ENCODE results near the gene SLC16A7. TPM values are rescaled to one million over a fixed set of nuclear protein-coding genes. Genes with fewer than 3 reads are reported as not detected.

Gene SLC16A7
- total RNA-seq, 2 donors from 2014 or later = 2.2 to 3.6 TPM

DNA sequence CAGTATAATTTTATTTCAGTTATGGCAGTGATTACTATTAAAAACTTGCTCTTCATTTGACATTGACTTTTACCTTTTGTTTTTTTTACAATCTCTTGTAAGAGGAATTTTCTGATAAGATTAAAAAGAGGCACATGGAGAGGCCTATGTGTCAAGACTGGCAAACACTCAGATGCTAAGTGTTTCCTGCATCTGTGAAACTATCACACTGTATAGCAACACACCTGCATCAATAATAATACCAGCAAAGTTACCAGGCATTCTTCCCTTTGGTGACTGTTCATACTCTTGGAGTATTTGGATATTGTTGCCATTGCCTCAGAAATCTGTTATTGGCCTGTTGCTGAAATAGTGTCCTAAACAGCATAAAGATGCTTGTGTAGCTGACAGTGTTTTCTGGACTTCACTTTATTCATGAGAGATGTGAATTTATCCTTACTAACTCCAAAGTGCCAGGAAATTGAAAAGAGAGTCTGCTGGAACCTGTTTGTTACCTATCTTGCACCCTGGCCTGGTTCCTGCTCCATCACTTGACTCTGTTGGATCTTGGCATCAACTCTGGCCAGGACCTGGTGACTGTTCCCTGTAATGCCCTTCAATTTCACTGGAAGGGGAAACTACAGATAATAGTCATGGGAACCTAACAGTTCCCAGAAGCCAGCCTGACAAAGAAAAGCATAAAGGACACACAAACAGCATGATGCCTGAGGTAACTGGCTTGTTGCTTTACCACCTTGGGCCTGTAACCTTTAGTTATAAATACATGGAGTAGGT, 19.8 kb downstream of the SLC16A7 start:
- Mint-ChIP-seq H3K9me3 (peaks cover 32% of the 10 kb centered on the region), H3K36me3 (ENCODE audit: low read depth) (peaks cover 14% of the 10 kb centered on the region), H3K4me3 (no peak overlapping the region), H3K4me1 (no peaks in the 10 kb centered on the region), H3K27me3 (ENCODE audit: insufficient read depth) (no peaks in the 10 kb centered on the region), H3K27ac (no peak overlapping the region)
- H3K9me3 ChIP-seq (ENCODE audit: control insufficient read depth, low read length) = peaks cover 27% of the 10 kb centered on the region
- no peak for DNase-seq
- TF ChIP-seq CTCF (conservative IDR thresholded peaks at IDR 0.05) = no peak
- H3K4me3 ChIP-seq (ENCODE audit: low read length) = no peak overlapping the region
- H3K27ac ChIP-seq (ENCODE audit: low read depth, low read length) = no peak overlapping the region
- no peak overlapping the region for H3K9ac ChIP-seq (ENCODE audit: extremely low read depth, low read length, poor library complexity, severe bottlenecking)
- no peaks in the 10 kb centered on the region for H3K27me3 ChIP-seq (ENCODE audit: control insufficient read depth, insufficient read depth, low read length, poor library complexity, severe bottlenecking)
- H3K4me1 ChIP-seq (ENCODE audit: control insufficient read depth, insufficient read depth, low read length) = no peaks in the 10 kb centered on the region
- no peaks in the 10 kb centered on the region for H3K36me3 ChIP-seq (ENCODE audit: control insufficient read depth, insufficient read depth, low read length)

GRCh38 chr12:59619461-59620240, 23.8 kb downstream of the SLC16A7 start:
- no peaks in the 10 kb centered on the region for H3K4me1 ChIP-seq (ENCODE audit: control insufficient read depth, insufficient read depth, low read length)
- no peaks in the 10 kb centered on the region for H3K4me1 Mint-ChIP-seq
- H3K9me3 ChIP-seq (ENCODE audit: control insufficient read depth, low read length) = no peaks in the 10 kb centered on the region
- H3K27ac Mint-ChIP-seq = no peak overlapping the region
- no peaks in the 10 kb centered on the region for H3K27me3 Mint-ChIP-seq (ENCODE audit: insufficient read depth)
- H3K4me3 ChIP-seq (ENCODE audit: low read length) = no peak overlapping the region
- no peaks in the 10 kb centered on the region for H3K9me3 Mint-ChIP-seq
- WGBS, 2 experiments (ENCODE audit: insufficient coverage in 1 of 2, insufficient read length in 1 of 2) = 67 to 80% methylated on average over 1 of the region's 1 CpG
- H3K36me3 Mint-ChIP-seq (ENCODE audit: low read depth) = no peaks in the 10 kb centered on the region
- H3K36me3 ChIP-seq (ENCODE audit: control insufficient read depth, insufficient read depth, low read length) = no peaks in the 10 kb centered on the region
- no peaks in the 10 kb centered on the region for H3K27me3 ChIP-seq (ENCODE audit: control insufficient read depth, insufficient read depth, low read length, poor library complexity, severe bottlenecking)
- no peak overlapping the region for H3K27ac ChIP-seq (ENCODE audit: low read depth, low read length)
- no peak for DNase-seq
- H3K9ac ChIP-seq (ENCODE audit: extremely low read depth, low read length, poor library complexity, severe bottlenecking) = no peak overlapping the region
- no peak overlapping the region for H3K4me3 Mint-ChIP-seq
- TF ChIP-seq CTCF (conservative IDR thresholded peaks at IDR 0.05) = no peak

- Histone ChIP-seq H3K27ac (ENCODE audit: low read depth, low read length) (no peak overlapping the region), H3K9me3 (ENCODE audit: control insufficient read depth, low read length) (no peaks in the 10 kb centered on the region), H3K4me1 (ENCODE audit: control insufficient read depth, insufficient read depth, low read length) (no peaks in the 10 kb centered on the region), H3K4me3 (ENCODE audit: low read length) (no peak overlapping the region), H3K27me3 (ENCODE audit: control insufficient read depth, insufficient read depth, low read length, poor library complexity, severe bottlenecking) (no peaks in the 10 kb centered on the region), H3K36me3 (ENCODE audit: control insufficient read depth, insufficient read depth, low read length) (no peaks in the 10 kb centered on the region), H3K9ac (ENCODE audit: extremely low read depth, low read length, poor library complexity, severe bottlenecking) (no peak overlapping the region)
- no peaks in the 10 kb centered on the region for H3K4me1 Mint-ChIP-seq
- no peaks in the 10 kb centered on the region for H3K9me3 Mint-ChIP-seq
- no peak for TF ChIP-seq CTCF (conservative IDR thresholded peaks at IDR 0.05)
- no peaks in the 10 kb centered on the region for H3K36me3 Mint-ChIP-seq (ENCODE audit: low read depth)
- DNase-seq = no peak
- no peaks in the 10 kb centered on the region for H3K27me3 Mint-ChIP-seq (ENCODE audit: insufficient read depth)
- H3K4me3 Mint-ChIP-seq = no peak overlapping the region
- no peak overlapping the region for H3K27ac Mint-ChIP-seq
- WGBS, 2 experiments (ENCODE audit: insufficient coverage in 1 of 2, insufficient read length in 1 of 2) = 90 to 94% methylated on average over 3 of the region's 3 CpGs
Measured at GRCh38 chr12:59620326-59620725, 24.5 kb downstream of the SLC16A7 start.

All from endodermal cell (in vitro differentiated cells).